CD14-positive monocyte (primary cell): ENCODE results near the gene CDK2. TPM values are rescaled to one million over a fixed set of nuclear protein-coding genes. Genes with fewer than 3 reads are reported as not detected.

Source experiments
- DNase-seq, 3 donors: peaks; one replicate each; pipeline ENCODE4 v3.0.0-alpha.2; 2011 to 2022
- H2AFZ ChIP-seq: 2 replicates; pipeline ENCODE4 v1.6.0; 2012; ENCODE audit warnings: mild to moderate bottlenecking, low read depth, low read length, inconsistent platforms; ENCODE audit not compliant: insufficient read depth, poor library complexity, severe bottlenecking
- H3K27ac ChIP-seq, 2 donors: 1 replicate in 1 of 2; 2 replicates in 1 of 2; pipeline ENCODE4 v1.5.1; 2012 to 2013; ENCODE audit warnings: low read length in 2 of 2, control low read depth in 1 of 2, inconsistent platforms in 1 of 2, low read depth in 1 of 2, mild to moderate bottlenecking in 1 of 2
- H3K27me3 ChIP-seq, 2 donors: one replicate each; pipeline versions ENCODE4 v1.6.0 to v1.6.1; 2011 to 2013; ENCODE audit warnings: low read length in 2 of 2; ENCODE audit not compliant: control insufficient read depth in 2 of 2, insufficient read depth in 2 of 2
- H3K36me3 ChIP-seq, 2 donors: replicated peaks in 1 of 2; 1 replicate in 1 of 2; 2 replicates in 1 of 2; pipeline versions ENCODE4 v1.5.1 to v1.6.1; 2012 to 2013; ENCODE audit warnings: low read length in 2 of 2, control low read depth in 1 of 2, inconsistent platforms in 1 of 2, mild to moderate bottlenecking in 1 of 2; ENCODE audit not compliant: insufficient read depth in 2 of 2, control insufficient read depth in 1 of 2
- H3K4me1 ChIP-seq, 2 donors: 1 replicate in 1 of 2; 2 replicates in 1 of 2; pipeline versions ENCODE4 v1.5.1 to v1.6.1; 2012 to 2013; ENCODE audit warnings: low read length in 2 of 2, control low read depth in 1 of 2, inconsistent platforms in 1 of 2, mild to moderate bottlenecking in 1 of 2, moderate library complexity in 1 of 2; ENCODE audit not compliant: insufficient read depth in 2 of 2, control insufficient read depth in 1 of 2
- H3K4me2 ChIP-seq: replicated peaks from 2 replicates; pipeline ENCODE3; 2012; ENCODE audit warnings: low read length, moderate library complexity, mild to moderate bottlenecking; ENCODE audit not compliant: poor library complexity, severe bottlenecking; ENCODE audit errors: extremely low read depth
- H3K4me3 ChIP-seq, 3 experiments: fragments of 200-600 bp in 1 of 3; sonication (generic) in 1 of 3; replicated peaks in 1 of 3; 1 replicate in 2 of 3; 2 replicates in 1 of 3; pipeline ENCODE4 v1.5.1; 2011 to 2013; ENCODE audit warnings: low read length in 3 of 3, mild to moderate bottlenecking in 3 of 3, control low read depth in 2 of 3, low read depth in 2 of 3, inconsistent platforms in 1 of 3, moderate library complexity in 1 of 3
- H3K79me2 ChIP-seq: 2 replicates; pipeline ENCODE4 v1.6.0; 2012; ENCODE audit warnings: mild to moderate bottlenecking, control low read depth, inconsistent platforms, low read length, moderate library complexity; ENCODE audit not compliant: insufficient read depth
- H3K9ac ChIP-seq: 2 replicates; pipeline ENCODE4 v1.6.0; 2017; ENCODE audit warnings: low read length, mild to moderate bottlenecking; ENCODE audit not compliant: insufficient read depth, poor library complexity, severe bottlenecking
- H3K9me3 ChIP-seq, 2 donors: replicated peaks in 1 of 2; 1 replicate in 1 of 2; 2 replicates in 1 of 2; pipeline versions ENCODE4 v1.5.1 to v1.6.1; 2012 to 2013; ENCODE audit warnings: low read length in 2 of 2, control low read depth in 1 of 2; ENCODE audit not compliant: control insufficient read depth in 1 of 2, insufficient read depth in 1 of 2
- H4K20me1 ChIP-seq: 2 replicates; pipeline ENCODE4 v1.6.0; 2012; ENCODE audit warnings: mild to moderate bottlenecking, low read length, control low read depth, moderate library complexity; ENCODE audit not compliant: insufficient read depth
- H3K27ac Mint-ChIP-seq, 7 donors: one replicate each; pipeline ENCODE4 v1.8.0; 2020; ENCODE audit warnings: mild to moderate bottlenecking in 7 of 7, mixed read lengths in 7 of 7, moderate library complexity in 6 of 7, inconsistent platforms in 2 of 7
- H3K27me3 Mint-ChIP-seq, 3 donors: one replicate each; pipeline ENCODE4 v1.8.0; 2021 to 2022; ENCODE audit warnings: low read depth in 3 of 3, mild to moderate bottlenecking in 3 of 3, mixed read lengths in 3 of 3, moderate library complexity in 3 of 3, inconsistent platforms in 1 of 3
- H3K36me3 Mint-ChIP-seq, 2 donors: one replicate each; pipeline ENCODE4 v1.8.0; 2020; ENCODE audit warnings: mixed read lengths in 2 of 2, inconsistent platforms in 1 of 2, mild to moderate bottlenecking in 1 of 2
- H3K4me1 Mint-ChIP-seq: one replicate; pipeline ENCODE4 v1.8.0; 2020; ENCODE audit warnings: mild to moderate bottlenecking, mixed read lengths
- H3K4me3 Mint-ChIP-seq, 2 donors: one replicate each; pipeline ENCODE4 v1.8.0; 2020; ENCODE audit warnings: mild to moderate bottlenecking in 2 of 2, mixed read lengths in 2 of 2, moderate library complexity in 1 of 2
- H3K9me3 Mint-ChIP-seq, 7 donors: one replicate each; pipeline ENCODE4 v1.8.0; 2020 to 2022; ENCODE audit warnings: mixed read lengths in 7 of 7, mild to moderate bottlenecking in 6 of 7, moderate library complexity in 6 of 7, inconsistent platforms in 2 of 7
- WGBS: methylation state at CpG from one replicate; pipeline ENCODE4 v1.1.5; 2013; ENCODE audit warnings: missing lambda C conversion rate; ENCODE audit not compliant: insufficient coverage; 5-methylcytosine and 5-hydroxymethylcytosine counted together
- intact Hi-C, 2 donors: fragments of 100-400 bp; cut with micrococcal nuclease; formaldehyde crosslinking; loops; one replicate each; pipeline versions ENCODE4 v1.15.0 to v1.15.1; 2023
- polyA plus RNA-seq, 3 donors: library from polyadenylated mRNA; depleted of rRNA in 1 of 3; unstranded in 2 of 3; stranded (reverse) in 1 of 3; fragments of 300-500 nt in 2 of 3; fragments of >200 nt in 1 of 3; fragmentation: Illumina TruSeq in 2 of 3; gene quantifications; 1 replicate in 2 of 3; 2 replicates in 1 of 3; pipeline ENCODE4 v1.2.3, GENCODE V29; 2012 to 2021
- TF ChIP-seq, protein P1 (sequence below): fragments of 200-600 bp; IDR thresholded peaks from one replicate; pipeline ENCODE4 v1.8.0; 2022; ENCODE audit warnings: antibody characterized with exemption, mild to moderate bottlenecking

The CDK2 gene
- polyA plus RNA-seq, 3 donors: 4.1 to 11.8 (median 4.7) TPM

DNA sequence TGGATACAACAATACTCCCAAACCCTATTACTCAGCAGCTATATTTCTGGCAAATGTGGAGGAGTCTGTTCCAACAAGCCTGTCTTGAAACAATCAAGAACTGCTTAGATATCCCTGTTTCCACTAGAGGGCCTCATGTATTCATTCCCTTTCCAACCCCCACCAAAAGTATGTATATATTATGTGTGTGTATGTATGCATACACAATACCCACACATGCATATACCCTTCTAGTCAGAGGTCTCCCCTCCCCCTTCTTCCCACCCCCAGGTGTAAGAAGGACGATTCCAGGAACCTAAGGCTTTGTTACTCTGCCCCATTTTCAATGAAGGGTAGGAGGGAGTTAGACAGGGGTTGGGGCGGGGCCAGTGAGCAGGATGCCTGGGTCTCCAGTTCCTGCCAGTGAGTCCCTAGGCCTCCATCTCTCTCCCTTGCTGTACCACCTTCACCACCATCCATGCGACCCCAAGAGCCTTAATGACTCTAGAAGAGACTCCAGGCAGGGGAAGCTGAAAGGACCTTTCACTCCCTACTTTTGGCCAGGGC, 35.8 kb upstream of the CDK2 start, which contains the start of gene DGKA:
DGKA (plus strand) TSS at position 392 of the 546 bp plus-strand sequence. CDS start 5,342 bp downstream, outside the sequence.
- Histone ChIP-seq H2AFZ (peak within 1 kb of the TSS; percentile 70), H3K9ac (peak within 1 kb of the TSS; percentile 82), H3K9me3 (no peaks in the 10 kb centered on the region), H3K79me2 (peaks cover 70% of the 10 kb centered on the region), H3K27ac (peak within 1 kb of the TSS; percentile 78 to 96), H3K4me3 (peak within 1 kb of the TSS; percentile 92 to 97 (median 96)), H3K4me2 (peak within 1 kb of the TSS; percentile 88), H3K27me3 (no peaks in the 10 kb centered on the region), H3K36me3 (peaks cover 0 to 6% of the 10 kb centered on the region in 2 donors), H4K20me1 (peaks cover 22% of the 10 kb centered on the region), H3K4me1 (peaks cover 64 to 68% of the 10 kb centered on the region in 2 donors)
- Mint-ChIP-seq H3K27ac (peak within 1 kb of the TSS; percentile 85 to 99 (median 94)), H3K4me1 (peaks cover 67% of the 10 kb centered on the region), H3K9me3 (no peaks in the 10 kb centered on the region), H3K27me3 (peaks cover 0 to 3% (median 1%) of the 10 kb centered on the region in 3 donors), H3K4me3 (peak within 1 kb of the TSS; percentile 97 to 99), H3K36me3 (peaks cover 3 to 5% of the 10 kb centered on the region in 2 donors)
- DNase-seq: peak in 2 of 3 donors; percentile 46 to 48
- no CpG with 5 or more reads among the region's 3 CpGs for WGBS
- intact Hi-C loops: loop anchor here in 1 of 2 donors (5.0 kb wide), 1 partner anchor 36 kb away; the partner anchor contains the start of genes CDK2 and PMEL
- TF ChIP-seq, protein P1, sequence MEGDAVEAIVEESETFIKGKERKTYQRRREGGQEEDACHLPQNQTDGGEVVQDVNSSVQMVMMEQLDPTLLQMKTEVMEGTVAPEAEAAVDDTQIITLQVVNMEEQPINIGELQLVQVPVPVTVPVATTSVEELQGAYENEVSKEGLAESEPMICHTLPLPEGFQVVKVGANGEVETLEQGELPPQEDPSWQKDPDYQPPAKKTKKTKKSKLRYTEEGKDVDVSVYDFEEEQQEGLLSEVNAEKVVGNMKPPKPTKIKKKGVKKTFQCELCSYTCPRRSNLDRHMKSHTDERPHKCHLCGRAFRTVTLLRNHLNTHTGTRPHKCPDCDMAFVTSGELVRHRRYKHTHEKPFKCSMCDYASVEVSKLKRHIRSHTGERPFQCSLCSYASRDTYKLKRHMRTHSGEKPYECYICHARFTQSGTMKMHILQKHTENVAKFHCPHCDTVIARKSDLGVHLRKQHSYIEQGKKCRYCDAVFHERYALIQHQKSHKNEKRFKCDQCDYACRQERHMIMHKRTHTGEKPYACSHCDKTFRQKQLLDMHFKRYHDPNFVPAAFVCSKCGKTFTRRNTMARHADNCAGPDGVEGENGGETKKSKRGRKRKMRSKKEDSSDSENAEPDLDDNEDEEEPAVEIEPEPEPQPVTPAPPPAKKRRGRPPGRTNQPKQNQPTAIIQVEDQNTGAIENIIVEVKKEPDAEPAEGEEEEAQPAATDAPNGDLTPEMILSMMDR: peak; percentile 74

DNA sequence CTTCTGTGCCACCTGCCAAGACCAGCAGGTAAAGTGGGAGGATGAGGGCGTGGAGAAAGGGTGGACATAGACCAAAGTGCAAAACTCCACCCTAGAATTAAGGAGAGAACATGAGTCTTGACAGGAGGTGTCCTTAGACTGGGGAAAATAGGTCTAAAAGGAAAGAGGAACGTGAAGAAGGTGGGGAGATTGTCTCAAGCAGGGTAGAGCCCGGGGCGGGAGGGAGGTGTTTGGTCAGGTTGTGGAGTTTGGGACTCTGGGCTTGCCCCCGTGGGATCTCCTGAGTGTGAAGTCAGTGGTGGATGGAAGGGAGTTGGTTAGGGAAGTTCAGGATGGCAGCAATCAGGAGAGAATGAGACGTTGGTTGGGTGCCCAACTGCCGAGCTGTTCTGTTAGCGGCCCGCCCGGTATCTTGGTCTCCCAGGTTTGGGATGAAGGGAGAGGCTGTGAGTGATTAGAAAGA, 35.3 kb upstream of the CDK2 start:
- Histone ChIP-seq H3K9ac (peak overlapping the region; percentile 82), H3K27ac (peak overlapping the region; percentile 78 to 96), H3K27me3 (no peaks in the 10 kb centered on the region), H3K79me2 (peaks cover 65% of the 10 kb centered on the region), H4K20me1 (peaks cover 17% of the 10 kb centered on the region), H3K4me2 (peak overlapping the region; percentile 88), H3K36me3 (peaks cover 0 to 11% of the 10 kb centered on the region in 2 donors), H3K4me3 (peak overlapping the region; percentile 92 to 97 (median 96)), H2AFZ (peak overlapping the region; percentile 70), H3K4me1 (peaks cover 59 to 63% of the 10 kb centered on the region in 2 donors), H3K9me3 (no peaks in the 10 kb centered on the region)
- Mint-ChIP-seq H3K4me3 (peak overlapping the region; percentile 97 to 99), H3K27me3 (peaks cover 0 to 3% (median 1%) of the 10 kb centered on the region in 3 donors), H3K9me3 (no peaks in the 10 kb centered on the region), H3K4me1 (peaks cover 64% of the 10 kb centered on the region), H3K36me3 (peaks cover 7 to 10% of the 10 kb centered on the region in 2 donors), H3K27ac (peak overlapping the region; percentile 85 to 99 (median 94))
- 6% methylated on average over 10 of the region's 10 CpGs for WGBS
- TF ChIP-seq, protein P1: no peak
- intact Hi-C loops: loop anchor here in 1 of 2 donors (5.0 kb wide), 1 partner anchor 36 kb away; the partner anchor contains the start of genes CDK2 and PMEL
- DNase-seq: peak in 2 of 3 donors; percentile 17 to 27
